ENCODE data around the gene SECTM1.
"Not testable (repeated sequence)": the region's sequence is repeated elsewhere in the genome, so short reads cannot be mapped to it uniquely, and the experiment has no call there.

The SECTM1 gene

GRCh38 chr17:82333279-82334171, at the start of gene SECTM1:
TSS of gene SECTM1 (minus strand) at chr17:82333766. CDS start at chr17:82327240, 6,526 bp downstream.
- DNase-seq = no peak

DNA sequence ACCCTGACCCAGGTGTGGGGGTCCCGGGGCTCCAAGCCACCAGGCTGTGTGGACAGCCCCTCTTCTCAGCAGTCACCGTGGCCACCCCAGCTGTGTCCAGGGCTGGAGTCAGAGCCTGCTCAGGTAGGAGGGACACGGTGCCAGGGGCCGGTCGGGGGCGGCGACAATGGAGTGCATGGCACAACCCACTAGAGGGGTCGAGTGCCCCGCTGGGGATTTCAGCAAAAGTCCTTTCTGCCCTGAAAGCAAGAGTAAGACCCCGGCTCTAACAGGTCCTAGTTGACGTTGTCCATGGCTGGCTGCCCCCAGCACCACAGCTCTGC, 49.3 kb upstream of the SECTM1 start:
- no peak for DNase-seq

GRCh38 chr17:82382220-82382932, 48.8 kb upstream of the SECTM1 start:
- DNase-seq = not testable (repeated sequence)

DNA sequence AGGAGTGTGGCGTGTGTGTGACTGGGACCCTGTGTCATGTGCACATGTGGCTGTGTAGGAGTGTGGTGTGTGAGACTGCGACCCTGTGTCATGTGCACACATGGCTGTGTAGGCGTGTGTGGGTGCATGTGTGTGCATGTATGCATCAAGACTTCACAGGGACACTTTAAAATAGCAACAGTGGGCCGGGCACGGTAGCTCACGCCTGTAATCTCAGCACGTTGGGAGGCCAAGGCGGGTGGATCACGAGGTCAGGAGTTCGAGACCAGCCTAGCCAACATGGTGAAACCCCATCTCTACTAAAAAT, 48.1 kb upstream of the SECTM1 start:
- not testable (repeated sequence) for DNase-seq

DNA sequence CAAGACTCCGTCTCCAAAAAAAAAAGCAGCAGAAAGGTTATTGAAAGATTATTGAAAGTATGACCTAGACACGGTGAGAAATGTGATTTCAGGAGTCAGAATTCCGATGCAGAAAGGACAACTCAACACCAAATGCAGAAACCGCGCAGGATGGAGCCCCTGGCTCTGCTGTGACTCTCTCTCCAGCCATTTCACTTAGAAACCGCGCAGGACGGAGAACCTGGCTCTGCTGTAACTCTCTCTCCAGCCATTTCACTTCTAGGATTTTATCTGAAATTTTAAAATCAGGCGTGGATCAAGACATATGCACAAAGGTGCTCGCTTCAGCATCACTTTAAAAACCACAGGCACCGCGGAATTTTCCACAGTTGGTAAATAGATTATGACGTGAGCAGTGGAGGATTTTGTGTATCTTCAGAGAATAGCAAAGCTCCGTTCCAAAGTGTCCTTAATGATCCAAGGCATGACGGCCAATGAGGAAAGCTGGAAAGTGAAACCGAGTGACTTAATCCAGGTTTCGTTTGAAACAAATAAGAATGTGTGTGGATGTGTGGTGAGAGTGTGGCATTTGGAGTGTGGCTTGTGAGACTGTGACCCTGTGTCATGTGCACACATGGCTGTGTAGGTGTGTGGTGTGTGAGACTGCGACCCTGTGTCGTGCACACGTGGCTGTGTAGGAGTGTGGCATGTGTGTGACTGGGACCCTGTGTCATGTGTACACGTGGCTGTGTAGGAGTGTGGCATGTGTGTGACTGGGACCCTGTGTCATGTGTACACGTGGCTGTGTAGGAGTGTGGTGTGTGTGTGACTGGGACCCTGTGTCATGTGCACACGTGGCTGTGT, 47.5 kb upstream of the SECTM1 start:
- no peak for DNase-seq

GRCh38 chr17:82378741-82379021, 45.1 kb upstream of the SECTM1 start:
- DNase-seq = no peak

- DNase-seq = no peak
Observed at GRCh38 chr17:82377924-82378740, 44.6 kb upstream of the SECTM1 start.

DNA sequence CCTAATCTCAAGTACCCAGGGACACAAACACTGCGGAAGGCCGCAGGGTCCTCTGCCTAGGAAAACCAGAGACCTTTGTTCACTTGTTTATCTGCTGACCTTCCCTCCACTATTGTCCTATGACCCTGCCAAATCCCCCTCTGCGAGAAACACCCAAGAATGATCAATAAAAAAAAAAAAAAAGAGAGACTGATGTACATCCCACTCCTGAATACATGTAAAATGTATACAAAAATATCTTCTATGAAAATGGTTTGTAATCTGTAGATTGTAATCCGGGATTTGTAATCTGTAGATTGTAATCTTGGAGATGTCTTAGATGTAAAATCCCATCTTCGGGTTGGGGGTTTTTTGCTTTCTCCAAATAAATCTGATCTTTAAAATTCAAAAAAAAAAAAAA, 43.7 kb upstream of the SECTM1 start:
- DNase-seq = not testable (repeated sequence)

GRCh38 chr17:82376042-82376730, 42.6 kb upstream of the SECTM1 start:
- DNase-seq = no peak

GRCh38 chr17:82375359-82376041, 41.9 kb upstream of the SECTM1 start:
- DNase-seq = no peak

DNA sequence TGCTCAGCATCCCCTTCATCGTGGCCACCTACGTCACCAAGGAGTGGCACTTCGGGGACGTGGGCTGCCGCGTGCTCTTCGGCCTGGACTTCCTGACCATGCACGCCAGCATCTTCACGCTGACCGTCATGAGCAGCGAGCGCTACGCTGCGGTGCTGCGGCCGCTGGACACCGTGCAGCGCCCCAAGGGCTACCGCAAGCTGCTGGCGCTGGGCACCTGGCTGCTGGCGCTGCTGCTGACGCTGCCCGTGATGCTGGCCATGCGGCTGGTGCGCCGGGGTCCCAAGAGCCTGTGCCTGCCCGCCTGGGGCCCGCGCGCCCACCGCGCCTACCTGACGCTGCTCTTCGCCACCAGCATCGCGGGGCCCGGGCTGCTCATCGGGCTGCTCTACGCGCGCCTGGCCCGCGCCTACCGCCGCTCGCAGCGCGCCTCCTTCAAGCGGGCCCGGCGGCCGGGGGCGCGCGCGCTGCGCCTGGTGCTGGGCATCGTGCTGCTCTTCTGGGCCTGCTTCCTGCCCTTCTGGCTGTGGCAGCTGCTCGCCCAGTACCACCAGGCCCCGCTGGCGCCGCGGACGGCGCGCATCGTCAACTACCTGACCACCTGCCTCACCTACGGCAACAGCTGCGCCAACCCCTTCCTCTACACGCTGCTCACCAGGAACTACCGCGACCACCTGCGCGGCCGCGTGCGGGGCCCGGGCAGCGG, 41.2 kb upstream of the SECTM1 start:
- DNase-seq = no peak

DNA sequence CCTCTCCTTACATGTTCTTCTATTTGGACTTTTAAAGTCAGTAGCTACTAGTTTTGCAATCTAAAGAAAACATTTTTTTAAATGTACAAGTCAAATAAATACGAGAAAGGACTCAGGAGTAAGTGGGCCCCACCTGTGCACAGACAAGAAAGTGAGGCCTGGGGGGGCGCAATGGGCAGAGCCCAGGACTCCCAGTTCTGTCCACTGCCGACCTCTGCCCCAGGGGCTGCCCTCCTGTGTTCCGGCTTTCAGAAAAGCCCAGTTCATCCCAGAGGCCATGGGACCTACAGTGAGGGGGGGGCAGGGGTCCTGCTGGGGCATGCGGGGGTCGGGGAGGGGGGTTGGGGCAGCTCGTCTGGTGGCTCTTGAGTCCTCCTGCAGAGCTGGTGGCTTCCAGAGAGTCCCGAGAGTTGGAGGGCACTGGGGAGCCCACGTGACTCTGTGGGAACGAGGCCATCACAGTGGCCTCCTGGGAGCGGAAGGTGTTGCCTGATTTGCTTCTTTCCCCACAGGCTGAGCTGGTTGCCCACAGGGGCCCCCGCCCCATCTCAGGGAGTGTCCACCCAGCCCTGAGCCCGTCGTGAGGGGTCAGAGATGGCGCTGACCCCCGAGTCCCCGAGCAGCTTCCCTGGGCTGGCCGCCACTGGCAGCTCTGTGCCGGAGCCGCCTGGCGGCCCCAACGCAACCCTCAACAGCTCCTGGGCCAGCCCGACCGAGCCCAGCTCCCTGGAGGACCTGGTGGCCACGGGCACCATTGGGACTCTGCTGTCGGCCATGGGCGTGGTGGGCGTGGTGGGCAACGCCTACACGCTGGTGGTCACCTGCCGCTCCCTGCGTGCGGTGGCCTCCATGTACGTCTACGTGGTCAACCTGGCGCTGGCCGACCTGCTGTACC, 40.4 kb upstream of the SECTM1 start:
- no peak for DNase-seq

GRCh38 chr17:82373072-82373452, 39.5 kb upstream of the SECTM1 start:
- not testable (repeated sequence) for DNase-seq

- DNase-seq = no peak
Observed at GRCh38 chr17:82372249-82373071, 38.9 kb upstream of the SECTM1 start.

GRCh38 chr17:82371333-82372248, 38.0 kb upstream of the SECTM1 start, which contains the start of gene UTS2R:
TSS of gene UTS2R (plus strand) at chr17:82371765. CDS start at chr17:82374325, 2,560 bp downstream.
- DNase-seq = no peak

- DNase-seq = no peak
Observed at GRCh38 chr17:82370471-82371332, 37.1 kb upstream of the SECTM1 start.

- no peak for DNase-seq
Observed at GRCh38 chr17:82369211-82369610, 35.6 kb upstream of the SECTM1 start.

All from NCI-H1930 (cell line).